Dendritic cell treated with granulocyte-macrophage colony-stimulating factor and Interleukin-4, amounts not matched to agents 40 ng/mL and 50 ng/mL, for 4 days (primary cell): ENCODE data around the gene SLC36A1.
"Not testable (repeated sequence)": the region's sequence is repeated elsewhere in the genome, so short reads cannot be mapped to it uniquely, and the experiment has no call there.

ENCODE experiments used
- H3K27ac Mint-ChIP-seq: one replicate; pipeline ENCODE4 v1.8.0; 2022; ENCODE audit warnings: mild to moderate bottlenecking, mixed read lengths
- H3K27me3 Mint-ChIP-seq: one replicate; pipeline ENCODE4 v1.8.0; 2022; ENCODE audit warnings: mild to moderate bottlenecking, mixed read lengths
- H3K36me3 Mint-ChIP-seq: one replicate; pipeline ENCODE4 v1.8.0; 2022; ENCODE audit warnings: low read depth, mixed read lengths
- H3K4me1 Mint-ChIP-seq: one replicate; pipeline ENCODE4 v1.8.0; 2022; ENCODE audit warnings: low read depth, mixed read lengths
- H3K4me3 Mint-ChIP-seq: one replicate; pipeline ENCODE4 v1.8.0; 2022; ENCODE audit warnings: mild to moderate bottlenecking, moderate library complexity, mixed read lengths
- H3K9me3 Mint-ChIP-seq: one replicate; pipeline ENCODE4 v1.8.0; 2022; ENCODE audit warnings: mixed read lengths
- intact Hi-C: fragments of 100-400 bp; cut with micrococcal nuclease; formaldehyde crosslinking; loops from one replicate; pipeline ENCODE4 v1.15.0; 2022

SLC36A1 gene

GRCh38 chr5:151483647-151484046, 36.2 kb downstream of the SLC36A1 start:
- intact Hi-C loops: no loop called here
- peaks cover 83% of the 10 kb centered on the region for H3K36me3 Mint-ChIP-seq
- no peaks in the 10 kb centered on the region for H3K9me3 Mint-ChIP-seq
- H3K27ac Mint-ChIP-seq: peak overlapping the region; percentile 89
- H3K4me3 Mint-ChIP-seq: no peak overlapping the region
- H3K4me1 Mint-ChIP-seq: peaks cover 35% of the 10 kb centered on the region
- H3K27me3 Mint-ChIP-seq: no peaks in the 10 kb centered on the region

- Mint-ChIP-seq H3K4me1 (peaks cover 43% of the 10 kb centered on the region), H3K36me3 (peaks cover 78% of the 10 kb centered on the region), H3K4me3 (no peak overlapping the region), H3K9me3 (no peaks in the 10 kb centered on the region), H3K27me3 (no peaks in the 10 kb centered on the region), H3K27ac (no peak overlapping the region)
- intact Hi-C loops: no loop called here
Measured at GRCh38 chr5:151487544-151487943, 40.1 kb downstream of the SLC36A1 start.

- H3K9me3 Mint-ChIP-seq: no peaks in the 10 kb centered on the region
- intact Hi-C loops: no loop called here
- H3K27ac Mint-ChIP-seq: peak overlapping the region; percentile 61
- peaks cover 42% of the 10 kb centered on the region for H3K4me1 Mint-ChIP-seq
- no peak overlapping the region for H3K4me3 Mint-ChIP-seq
- no peaks in the 10 kb centered on the region for H3K27me3 Mint-ChIP-seq
- peaks cover 71% of the 10 kb centered on the region for H3K36me3 Mint-ChIP-seq
Measured at GRCh38 chr5:151490627-151491026, 43.2 kb downstream of the SLC36A1 start.

- Mint-ChIP-seq H3K4me3 (no peak overlapping the region), H3K9me3 (no peaks in the 10 kb centered on the region), H3K36me3 (peaks cover 70% of the 10 kb centered on the region), H3K4me1 (peaks cover 42% of the 10 kb centered on the region), H3K27me3 (no peaks in the 10 kb centered on the region), H3K27ac (peak overlapping the region; percentile 61)
- intact Hi-C loops: no loop called here
Measured at GRCh38 chr5:151491062-151491461, 43.7 kb downstream of the SLC36A1 start.

- intact Hi-C loops: no loop called here
- H3K36me3 Mint-ChIP-seq: peaks cover 58% of the 10 kb centered on the region
- H3K9me3 Mint-ChIP-seq: no peaks in the 10 kb centered on the region
- peaks cover 42% of the 10 kb centered on the region for H3K4me1 Mint-ChIP-seq
- no peaks in the 10 kb centered on the region for H3K27me3 Mint-ChIP-seq
- no peak overlapping the region for H3K4me3 Mint-ChIP-seq
- peak overlapping the region; percentile 68 for H3K27ac Mint-ChIP-seq
Measured at GRCh38 chr5:151492729-151493128, 45.3 kb downstream of the SLC36A1 start.

- H3K27me3 Mint-ChIP-seq: no peaks in the 10 kb centered on the region
- peak overlapping the region; percentile 68 for H3K27ac Mint-ChIP-seq
- H3K9me3 Mint-ChIP-seq: no peaks in the 10 kb centered on the region
- peaks cover 47% of the 10 kb centered on the region for H3K4me1 Mint-ChIP-seq
- intact Hi-C loops: no loop called here
- H3K4me3 Mint-ChIP-seq: no peak overlapping the region
- peaks cover 54% of the 10 kb centered on the region for H3K36me3 Mint-ChIP-seq
Measured at GRCh38 chr5:151493665-151494064, 46.3 kb downstream of the SLC36A1 start.

GRCh38 chr5:151495320-151495719, 47.9 kb downstream of the SLC36A1 start:
- Mint-ChIP-seq H3K9me3 (no peaks in the 10 kb centered on the region), H3K4me1 (peaks cover 57% of the 10 kb centered on the region), H3K4me3 (no peak overlapping the region), H3K27ac (no peak overlapping the region), H3K36me3 (peaks cover 48% of the 10 kb centered on the region), H3K27me3 (no peaks in the 10 kb centered on the region)
- intact Hi-C loops: no loop called here

GRCh38 chr5:151496041-151496484, 48.7 kb downstream of the SLC36A1 start:
- no peaks in the 10 kb centered on the region for H3K27me3 Mint-ChIP-seq
- intact Hi-C loops: no loop called here
- no peak overlapping the region for H3K4me3 Mint-ChIP-seq
- peaks cover 51% of the 10 kb centered on the region for H3K4me1 Mint-ChIP-seq
- H3K9me3 Mint-ChIP-seq: no peaks in the 10 kb centered on the region
- H3K27ac Mint-ChIP-seq: no peak overlapping the region
- peaks cover 40% of the 10 kb centered on the region for H3K36me3 Mint-ChIP-seq

- Mint-ChIP-seq H3K27ac (no peak overlapping the region), H3K9me3 (no peaks in the 10 kb centered on the region), H3K36me3 (peaks cover 31% of the 10 kb centered on the region), H3K4me3 (no peak overlapping the region), H3K27me3 (no peaks in the 10 kb centered on the region), H3K4me1 (peaks cover 38% of the 10 kb centered on the region)
- intact Hi-C loops: no loop called here
Measured at GRCh38 chr5:151497391-151498002, 50.1 kb downstream of the SLC36A1 start.

- H3K27me3 Mint-ChIP-seq: no peaks in the 10 kb centered on the region
Measured at GRCh38 chr5:151498395-151499155, 51.2 kb downstream of the SLC36A1 start.

GRCh38 chr5:151499501-151500035, 52.2 kb downstream of the SLC36A1 start:
- no peak overlapping the region for H3K4me3 Mint-ChIP-seq
- H3K36me3 Mint-ChIP-seq: peaks cover 29% of the 10 kb centered on the region
- no peaks in the 10 kb centered on the region for H3K9me3 Mint-ChIP-seq
- H3K4me1 Mint-ChIP-seq: peaks cover 17% of the 10 kb centered on the region
- peak overlapping the region; percentile 40 for H3K27ac Mint-ChIP-seq
- H3K27me3 Mint-ChIP-seq: no peaks in the 10 kb centered on the region
- intact Hi-C loops: loop anchor here (1.0 to 10.0 kb wide), 3 partner anchors 52 to 185 kb away; partner anchors contain the start of gene SLC36A1

More at GRCh38 chr5:151498395-151499155, 51.2 kb downstream of the SLC36A1 start:
- no peak overlapping the region for H3K4me3 Mint-ChIP-seq
- H3K27ac Mint-ChIP-seq: peak overlapping the region; percentile 51
- H3K4me1 Mint-ChIP-seq: peaks cover 27% of the 10 kb centered on the region
- intact Hi-C loops: no loop called here
- peaks cover 23% of the 10 kb centered on the region for H3K36me3 Mint-ChIP-seq
- H3K9me3 Mint-ChIP-seq: no peaks in the 10 kb centered on the region

GRCh38 chr5:151504006-151504405, 56.6 kb downstream of the SLC36A1 start:
- intact Hi-C loops: loop anchor here (5.0 to 10.0 kb wide), 2 partner anchors 148 to 189 kb away; no protein-coding TSS in a partner anchor
- H3K4me3 Mint-ChIP-seq: no peak overlapping the region
- peaks cover 23% of the 10 kb centered on the region for H3K36me3 Mint-ChIP-seq
- H3K4me1 Mint-ChIP-seq: peaks cover 11% of the 10 kb centered on the region
- H3K27me3 Mint-ChIP-seq: no peaks in the 10 kb centered on the region
- H3K27ac Mint-ChIP-seq: no peak overlapping the region
- H3K9me3 Mint-ChIP-seq: no peaks in the 10 kb centered on the region

GRCh38 chr5:151508308-151508707, 60.9 kb downstream of the SLC36A1 start:
- H3K4me3 Mint-ChIP-seq, H3K9me3 Mint-ChIP-seq, H3K27me3 Mint-ChIP-seq, H3K4me1 Mint-ChIP-seq, H3K27ac Mint-ChIP-seq: not testable (repeated sequence)
- intact Hi-C loops: loop anchor here (10.0 kb wide), 1 partner anchor 194 kb away; no protein-coding TSS in a partner anchor
- H3K36me3 Mint-ChIP-seq: peaks cover 17% of the 10 kb centered on the region

- Mint-ChIP-seq H3K27ac (no peak overlapping the region), H3K27me3 (no peaks in the 10 kb centered on the region), H3K9me3 (no peaks in the 10 kb centered on the region), H3K4me1 (no peaks in the 10 kb centered on the region), H3K36me3 (peaks cover 13% of the 10 kb centered on the region), H3K4me3 (no peak overlapping the region)
- intact Hi-C loops: loop anchor here (10.0 kb wide), 1 partner anchor 194 kb away; no protein-coding TSS in a partner anchor
Measured at GRCh38 chr5:151509231-151509630, 61.8 kb downstream of the SLC36A1 start.
